Measurements from ENCODE around the gene UST. TPM values are rescaled to one million over a fixed set of nuclear protein-coding genes. Genes with fewer than 3 reads are reported as not detected.
"Not testable (repeated sequence)": the region's sequence is repeated elsewhere in the genome, so short reads cannot be mapped to it uniquely, and the experiment has no call there.

UST gene
- polyA plus RNA-seq, 1 donor (not counting 4 experiments of a cell fraction or from before 2014, with no cell fraction given), result 6.1 TPM

DNA sequence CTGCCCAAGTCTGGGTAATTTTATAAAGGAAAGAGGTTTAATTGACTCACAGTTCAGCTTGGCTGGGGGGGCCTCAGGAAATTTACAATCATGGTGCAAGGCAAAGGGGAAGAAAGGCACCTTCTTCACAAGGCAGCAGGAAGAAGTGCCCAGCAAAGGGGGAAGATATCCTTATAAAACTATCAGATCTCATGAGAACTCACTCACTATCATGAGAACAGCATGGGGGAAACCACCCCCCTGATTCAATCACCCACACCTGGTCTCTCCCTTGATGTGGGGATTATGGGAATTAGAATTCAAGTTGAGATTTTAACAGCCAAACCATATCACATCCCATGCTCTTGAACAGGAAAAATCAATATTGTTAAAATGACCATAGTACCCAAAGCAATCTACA, 355.5 kb downstream of the UST start:
- FAIRE-seq (no peak), DNase-seq (ENCODE audit: low read depth, low spot score) (no peak)
- Histone ChIP-seq H2AFZ (ENCODE audit: control insufficient read depth, low read length) (no peak overlapping the region), H3K4me3 (ENCODE audit: control insufficient read depth in 2 of 3, extremely low read depth in 1 of 3, insufficient read depth in 2 of 3, low read depth in 1 of 3, low read length in 3 of 3) (no peak overlapping the region), H3K9ac (ENCODE audit: control insufficient read depth, extremely low read depth, insufficient read depth, low read length) (no peak overlapping the region), H3K36me3 (ENCODE audit: control insufficient read depth in 2 of 2, extremely low read depth in 1 of 2, insufficient read depth in 2 of 2, low read length in 2 of 2) (no peaks in the 10 kb centered on the region), H3K27ac (ENCODE audit: control insufficient read depth, insufficient read depth, low read length) (no peak overlapping the region), H3K79me2 (ENCODE audit: control insufficient read depth, insufficient read depth, low read length) (no peaks in the 10 kb centered on the region), H3K4me1 (ENCODE audit: control insufficient read depth, extremely low read depth, insufficient read depth, low read length) (no peaks in the 10 kb centered on the region), H4K20me1 (ENCODE audit: control insufficient read depth, extremely low read depth, insufficient read depth, low read length) (no peaks in the 10 kb centered on the region), H3K4me2 (ENCODE audit: control insufficient read depth, extremely low read depth, insufficient read depth, low read depth, low read length) (no peak overlapping the region), H3K27me3 (ENCODE audit: control insufficient read depth, extremely low read depth, insufficient read depth, low read length) (no peaks in the 10 kb centered on the region), H3K9me1 (ENCODE audit: control insufficient read depth, extremely low read depth, insufficient read depth, low read length) (no peaks in the 10 kb centered on the region), H3K9me3 (ENCODE audit: control insufficient read depth, low read depth, low read length) (peaks cover 2% of the 10 kb centered on the region)
- dilution Hi-C loops (cut with MboI; ENCODE audit: extremely low pct_ligation_motif_present, low sequenced_read_pairs), result no loop called here
- TF ChIP-seq EZH2 (IDR thresholded peaks at IDR 0.05; ENCODE audit: low read length), result no peak
- TF ChIP-seq, protein P1, sequence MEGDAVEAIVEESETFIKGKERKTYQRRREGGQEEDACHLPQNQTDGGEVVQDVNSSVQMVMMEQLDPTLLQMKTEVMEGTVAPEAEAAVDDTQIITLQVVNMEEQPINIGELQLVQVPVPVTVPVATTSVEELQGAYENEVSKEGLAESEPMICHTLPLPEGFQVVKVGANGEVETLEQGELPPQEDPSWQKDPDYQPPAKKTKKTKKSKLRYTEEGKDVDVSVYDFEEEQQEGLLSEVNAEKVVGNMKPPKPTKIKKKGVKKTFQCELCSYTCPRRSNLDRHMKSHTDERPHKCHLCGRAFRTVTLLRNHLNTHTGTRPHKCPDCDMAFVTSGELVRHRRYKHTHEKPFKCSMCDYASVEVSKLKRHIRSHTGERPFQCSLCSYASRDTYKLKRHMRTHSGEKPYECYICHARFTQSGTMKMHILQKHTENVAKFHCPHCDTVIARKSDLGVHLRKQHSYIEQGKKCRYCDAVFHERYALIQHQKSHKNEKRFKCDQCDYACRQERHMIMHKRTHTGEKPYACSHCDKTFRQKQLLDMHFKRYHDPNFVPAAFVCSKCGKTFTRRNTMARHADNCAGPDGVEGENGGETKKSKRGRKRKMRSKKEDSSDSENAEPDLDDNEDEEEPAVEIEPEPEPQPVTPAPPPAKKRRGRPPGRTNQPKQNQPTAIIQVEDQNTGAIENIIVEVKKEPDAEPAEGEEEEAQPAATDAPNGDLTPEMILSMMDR (optimal IDR thresholded peaks at IDR 0.05 in 1 of 3, IDR thresholded peaks at IDR 0.05 in 1 of 3, conservative IDR thresholded peaks at IDR 0.05 in 1 of 3; ENCODE audit: extremely low read depth in 1 of 3, insufficient read depth in 2 of 3, low read length in 3 of 3), result no peak

DNA sequence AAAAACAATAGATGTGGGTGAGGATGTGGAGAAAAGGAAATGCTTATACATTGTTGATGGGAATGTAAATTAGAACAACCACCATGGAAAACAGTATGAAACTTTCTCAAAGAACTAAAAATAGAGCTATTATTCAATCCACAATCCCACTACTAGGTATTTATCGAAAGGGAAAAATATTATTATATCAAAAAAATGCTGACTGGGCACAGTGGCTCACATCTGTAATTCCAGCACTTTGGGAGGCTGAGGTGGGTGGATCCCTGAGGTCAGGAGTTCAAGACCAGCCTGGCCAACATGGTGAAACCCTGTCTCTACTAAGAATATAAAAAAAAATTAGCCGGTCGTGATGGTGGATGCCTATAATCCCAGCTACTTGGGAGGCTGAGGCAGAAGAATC, 357.1 kb downstream of the UST start:
- H3K79me2 ChIP-seq (ENCODE audit: control insufficient read depth, insufficient read depth, low read length); DNase-seq (ENCODE audit: low read depth, low spot score); H3K4me2 ChIP-seq (ENCODE audit: control insufficient read depth, extremely low read depth, insufficient read depth, low read depth, low read length); H3K36me3 ChIP-seq (ENCODE audit: control insufficient read depth in 2 of 2, extremely low read depth in 1 of 2, insufficient read depth in 2 of 2, low read length in 2 of 2); H3K4me1 ChIP-seq (ENCODE audit: control insufficient read depth, extremely low read depth, insufficient read depth, low read length); H4K20me1 ChIP-seq (ENCODE audit: control insufficient read depth, extremely low read depth, insufficient read depth, low read length); FAIRE-seq; H3K9me1 ChIP-seq (ENCODE audit: control insufficient read depth, extremely low read depth, insufficient read depth, low read length); H3K27ac ChIP-seq (ENCODE audit: control insufficient read depth, insufficient read depth, low read length); H3K4me3 ChIP-seq (ENCODE audit: control insufficient read depth in 2 of 3, extremely low read depth in 1 of 3, insufficient read depth in 2 of 3, low read depth in 1 of 3, low read length in 3 of 3); H2AFZ ChIP-seq (ENCODE audit: control insufficient read depth, low read length); H3K9ac ChIP-seq (ENCODE audit: control insufficient read depth, extremely low read depth, insufficient read depth, low read length); dilution Hi-C loops (cut with MboI; ENCODE audit: extremely low pct_ligation_motif_present, low sequenced_read_pairs); H3K9me3 ChIP-seq (ENCODE audit: control insufficient read depth, low read depth, low read length); H3K27me3 ChIP-seq (ENCODE audit: control insufficient read depth, extremely low read depth, insufficient read depth, low read length): not testable (repeated sequence)

GRCh38 chr6:149107520-149107919, 360.7 kb downstream of the UST start:
- H3K9me3 ChIP-seq (ENCODE audit: control insufficient read depth, low read depth, low read length), result no peaks in the 10 kb centered on the region
- H3K27ac ChIP-seq (ENCODE audit: control insufficient read depth, insufficient read depth, low read length), result no peak overlapping the region
- no peak overlapping the region for H3K4me2 ChIP-seq (ENCODE audit: control insufficient read depth, extremely low read depth, insufficient read depth, low read depth, low read length)
- H3K9me1 ChIP-seq (ENCODE audit: control insufficient read depth, extremely low read depth, insufficient read depth, low read length), result no peaks in the 10 kb centered on the region
- FAIRE-seq (no peak), DNase-seq (ENCODE audit: low read depth, low spot score) (no peak)
- no peak overlapping the region for H2AFZ ChIP-seq (ENCODE audit: control insufficient read depth, low read length)
- no peaks in the 10 kb centered on the region for H3K27me3 ChIP-seq (ENCODE audit: control insufficient read depth, extremely low read depth, insufficient read depth, low read length)
- H3K79me2 ChIP-seq (ENCODE audit: control insufficient read depth, insufficient read depth, low read length), result no peaks in the 10 kb centered on the region
- TF ChIP-seq, protein P1 (optimal IDR thresholded peaks at IDR 0.05 in 1 of 3, IDR thresholded peaks at IDR 0.05 in 1 of 3, conservative IDR thresholded peaks at IDR 0.05 in 1 of 3; ENCODE audit: extremely low read depth in 1 of 3, insufficient read depth in 2 of 3, low read length in 3 of 3), result no peak
- TF ChIP-seq EZH2 (IDR thresholded peaks at IDR 0.05; ENCODE audit: low read length), result no peak
- no peaks in the 10 kb centered on the region for H3K36me3 ChIP-seq (ENCODE audit: control insufficient read depth in 2 of 2, extremely low read depth in 1 of 2, insufficient read depth in 2 of 2, low read length in 2 of 2)
- no peak overlapping the region for H3K4me3 ChIP-seq (ENCODE audit: control insufficient read depth in 2 of 3, extremely low read depth in 1 of 3, insufficient read depth in 2 of 3, low read depth in 1 of 3, low read length in 3 of 3)
- H4K20me1 ChIP-seq (ENCODE audit: control insufficient read depth, extremely low read depth, insufficient read depth, low read length), result no peaks in the 10 kb centered on the region
- H3K9ac ChIP-seq (ENCODE audit: control insufficient read depth, extremely low read depth, insufficient read depth, low read length), result no peak overlapping the region
- dilution Hi-C loops (cut with MboI; ENCODE audit: extremely low pct_ligation_motif_present, low sequenced_read_pairs), result no loop called here
- H3K4me1 ChIP-seq (ENCODE audit: control insufficient read depth, extremely low read depth, insufficient read depth, low read length), result no peaks in the 10 kb centered on the region
